GM21619 (cell line): ENCODE results near the gene ELMO1.

ENCODE experiments used
- ATAC-seq: cut with Tn5 transposase; IDR thresholded peaks from one replicate; pipeline ENCODE4 v1.9.1; 2021; ENCODE audit not compliant: unreplicated experiment

Gene ELMO1

GRCh38 chr7:37282093-37282444 is 166.6 kb downstream of the ELMO1 start:
- no peak for ATAC-seq

DNA sequence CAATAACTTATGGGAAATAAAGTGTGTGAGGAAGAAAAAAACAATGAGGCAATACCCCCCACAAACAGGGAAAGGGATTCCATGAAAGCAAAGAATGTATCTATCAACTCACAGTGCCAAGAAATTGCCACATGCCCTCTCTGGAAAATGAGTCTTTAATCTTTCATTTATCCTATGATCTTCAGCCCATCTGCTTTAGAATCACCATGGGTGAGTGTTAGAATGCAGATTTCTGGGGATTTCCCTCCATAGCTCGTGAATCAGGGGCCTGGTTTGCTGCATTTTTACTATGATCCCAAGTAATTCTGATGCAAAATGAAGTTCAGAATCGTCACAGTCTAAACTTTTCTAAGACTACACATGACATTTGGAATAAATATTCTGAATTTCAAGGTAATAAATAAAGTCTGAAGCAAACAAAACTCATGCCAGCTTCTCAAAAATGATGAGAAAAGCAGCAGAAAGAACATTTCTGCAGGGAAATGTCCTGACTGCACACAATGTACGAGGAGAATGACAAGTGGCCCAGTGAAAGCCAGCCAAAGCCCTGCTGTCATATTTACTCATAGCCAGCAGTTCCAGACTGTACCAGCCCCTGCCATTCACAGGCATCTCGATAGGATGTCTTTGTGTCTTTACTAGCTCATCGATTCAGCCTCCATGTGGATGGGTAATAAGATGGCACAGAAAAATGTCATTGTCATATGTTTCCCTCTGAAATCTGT is 167.1 kb downstream of the ELMO1 start:
- no peak for ATAC-seq

GRCh38 chr7:37277513-37277912 is 171.2 kb downstream of the ELMO1 start:
- no peak for ATAC-seq

DNA sequence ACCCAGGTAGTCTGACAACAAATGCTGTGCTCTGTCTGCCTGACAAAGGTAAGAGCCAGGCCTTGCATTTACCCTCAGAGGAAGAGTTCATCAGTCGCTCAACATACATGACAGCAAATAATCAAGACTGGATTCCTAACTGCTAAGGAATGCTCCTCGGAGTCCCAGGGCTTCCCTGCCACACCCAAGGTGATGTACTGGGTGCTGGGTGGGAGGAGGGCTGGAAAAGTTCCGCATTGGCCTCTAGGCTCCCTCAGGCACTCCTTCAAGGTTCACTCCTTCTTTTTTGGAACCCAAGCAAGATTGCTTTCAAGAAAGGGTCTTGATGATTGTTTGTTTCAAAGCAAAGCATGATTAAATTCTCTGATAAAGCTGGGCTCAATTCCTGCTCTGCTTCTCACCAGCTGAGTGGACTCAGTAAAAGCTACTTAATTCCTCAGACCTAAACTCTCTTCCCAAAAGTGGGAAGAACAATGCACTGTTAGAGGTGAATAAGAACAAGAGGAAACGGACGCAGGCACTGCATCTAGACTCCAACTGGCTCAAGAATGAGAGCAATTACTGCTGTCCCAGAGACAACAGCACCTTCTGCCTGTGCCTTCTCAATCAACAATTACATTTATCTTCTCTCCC is 173.5 kb downstream of the ELMO1 start:
- ATAC-seq: no peak

DNA sequence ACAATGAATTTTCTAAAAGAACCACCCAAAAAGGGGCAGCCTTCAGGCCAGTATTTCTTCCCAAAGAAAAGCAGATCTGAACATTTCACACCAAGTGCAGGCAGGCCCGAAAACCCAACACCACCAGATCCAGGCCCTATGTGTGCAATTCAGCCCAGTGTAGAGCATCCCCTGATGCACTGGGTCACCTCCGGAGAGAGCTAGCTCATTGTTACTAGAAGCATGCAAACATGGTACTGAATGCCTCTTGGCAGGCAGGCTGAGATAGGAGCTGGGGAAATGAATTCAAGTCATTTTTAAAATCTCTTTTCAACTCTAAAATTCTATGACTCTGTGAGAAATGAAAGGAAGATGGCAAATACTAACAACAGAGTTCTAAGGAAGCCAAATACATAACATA is 174.8 kb downstream of the ELMO1 start:
- no peak for ATAC-seq

DNA sequence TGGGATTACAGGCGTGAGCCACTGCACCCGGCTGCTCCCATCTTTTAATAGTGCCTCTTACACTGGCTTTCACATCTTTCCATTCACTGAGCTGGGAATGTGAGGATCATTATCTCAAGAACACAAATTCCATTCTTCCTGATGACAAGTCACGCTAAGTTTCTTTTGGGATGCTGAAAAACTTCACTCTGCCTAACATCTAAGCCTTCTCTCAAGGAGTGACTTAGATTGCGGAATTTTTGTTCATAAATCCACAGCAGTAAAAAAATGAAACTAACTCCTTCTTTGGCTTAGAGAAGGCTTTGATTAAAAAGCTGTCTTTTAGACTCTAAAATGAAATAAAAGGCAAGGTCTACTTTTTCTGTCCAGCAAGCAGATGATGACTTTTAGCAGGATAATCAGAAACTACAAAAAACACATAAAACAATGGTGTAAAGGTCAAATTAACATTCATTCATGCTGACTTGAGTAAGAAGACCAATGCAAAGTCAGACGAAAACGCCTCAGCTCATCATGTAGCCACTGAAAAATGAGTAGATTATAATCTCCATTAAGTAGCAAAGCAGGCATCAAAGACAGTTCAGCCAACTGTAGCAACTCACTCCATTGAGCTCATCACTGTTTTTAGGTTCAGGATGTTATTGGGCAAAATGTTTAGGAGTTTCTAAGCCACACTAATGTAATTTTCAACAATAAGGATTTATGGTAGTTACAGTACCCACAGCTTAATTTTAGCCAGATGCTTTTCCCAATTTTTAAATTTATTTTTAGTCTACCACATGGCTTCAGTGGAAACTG is 178.8 kb downstream of the ELMO1 start:
- no peak for ATAC-seq

DNA sequence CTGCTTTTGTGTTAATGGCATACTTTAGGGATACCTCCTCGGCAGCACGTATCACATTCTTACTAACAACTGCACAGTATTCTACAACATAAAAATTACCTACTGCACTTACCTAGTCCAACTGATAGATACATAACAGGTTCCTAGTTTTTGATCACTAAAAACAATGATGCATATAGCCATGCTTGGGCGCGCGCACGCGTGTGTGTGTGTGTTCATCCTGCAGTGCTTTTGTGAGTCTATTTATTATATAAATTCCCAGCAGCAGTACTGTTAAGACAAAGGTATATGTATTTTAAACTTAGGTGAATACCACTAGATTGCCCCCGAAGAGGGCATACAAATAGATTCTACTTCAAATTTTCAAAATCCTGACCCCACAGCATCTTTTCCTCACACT is 181.4 kb downstream of the ELMO1 start:
- ATAC-seq: no peak

DNA sequence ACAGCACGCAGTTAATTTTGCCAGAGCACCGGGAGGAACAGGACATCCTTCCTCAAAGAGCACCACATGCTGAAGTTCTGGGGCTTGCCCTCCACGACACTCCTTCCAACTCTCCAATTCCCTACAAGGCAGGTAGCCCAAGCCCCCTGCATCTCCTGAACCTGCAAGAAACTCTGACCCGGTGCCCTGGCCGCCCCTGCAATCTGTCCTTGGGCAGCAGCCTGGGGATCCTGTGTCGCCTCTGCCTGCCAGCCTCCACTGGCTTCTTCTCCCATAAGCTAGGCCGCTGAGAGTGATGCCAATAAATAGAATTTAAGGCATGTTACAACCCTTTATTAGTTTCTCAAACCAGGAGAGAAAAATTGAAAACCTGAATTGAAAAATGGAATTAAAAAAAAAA is 182.8 kb downstream of the ELMO1 start:
- ATAC-seq: no peak

DNA sequence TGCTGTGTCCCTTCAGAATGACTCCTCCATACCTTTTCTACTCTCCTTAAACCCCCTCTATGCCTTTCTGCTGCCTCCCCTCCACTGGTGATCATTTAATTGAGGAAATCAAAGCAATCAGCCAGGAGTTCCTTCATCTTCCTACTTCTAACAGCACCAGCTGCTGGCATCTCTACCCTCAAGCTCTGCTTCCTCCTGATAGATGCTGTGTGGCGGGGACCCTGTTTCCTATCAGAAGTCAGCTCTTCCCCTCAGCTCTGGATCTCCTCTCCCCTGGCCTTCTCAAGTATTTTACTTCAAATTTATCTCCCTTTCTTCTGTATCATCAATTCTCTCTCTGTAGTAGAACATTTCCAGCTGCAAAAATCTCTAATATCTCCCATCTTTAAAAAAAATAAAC is 183.7 kb downstream of the ELMO1 start:
- no peak for ATAC-seq

DNA sequence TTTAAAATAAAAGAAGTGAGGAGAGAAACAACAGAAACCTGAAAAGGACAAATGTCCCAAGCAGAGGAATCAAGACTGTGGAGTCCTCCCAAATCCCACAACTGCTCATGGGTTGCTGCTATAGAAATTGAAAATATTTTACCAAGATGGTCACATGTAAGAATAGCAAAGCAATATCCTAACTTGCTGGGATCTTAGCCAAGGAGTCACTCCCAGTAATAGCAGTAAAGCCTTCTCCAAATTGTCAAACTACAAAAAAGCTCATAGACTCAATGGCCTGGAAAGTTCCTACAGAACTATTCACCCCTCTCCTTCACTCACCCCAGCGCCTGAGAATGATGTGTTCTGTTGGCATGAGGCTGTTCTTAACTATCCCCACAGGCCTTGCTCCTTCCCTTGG is 186.5 kb downstream of the ELMO1 start:
- no peak for ATAC-seq

GRCh38 chr7:37259319-37259821 is 189.3 kb downstream of the ELMO1 start:
- ATAC-seq: no peak

- ATAC-seq: no peak
Observed at GRCh38 chr7:37256631-37257030, 192.0 kb downstream of the ELMO1 start.

GRCh38 chr7:37255327-37255944 is 193.2 kb downstream of the ELMO1 start:
- ATAC-seq: no peak

GRCh38 chr7:37251222-37251621 is 197.4 kb downstream of the ELMO1 start:
- no peak for ATAC-seq

GRCh38 chr7:37249240-37249639 is 199.4 kb downstream of the ELMO1 start:
- ATAC-seq: no peak

DNA sequence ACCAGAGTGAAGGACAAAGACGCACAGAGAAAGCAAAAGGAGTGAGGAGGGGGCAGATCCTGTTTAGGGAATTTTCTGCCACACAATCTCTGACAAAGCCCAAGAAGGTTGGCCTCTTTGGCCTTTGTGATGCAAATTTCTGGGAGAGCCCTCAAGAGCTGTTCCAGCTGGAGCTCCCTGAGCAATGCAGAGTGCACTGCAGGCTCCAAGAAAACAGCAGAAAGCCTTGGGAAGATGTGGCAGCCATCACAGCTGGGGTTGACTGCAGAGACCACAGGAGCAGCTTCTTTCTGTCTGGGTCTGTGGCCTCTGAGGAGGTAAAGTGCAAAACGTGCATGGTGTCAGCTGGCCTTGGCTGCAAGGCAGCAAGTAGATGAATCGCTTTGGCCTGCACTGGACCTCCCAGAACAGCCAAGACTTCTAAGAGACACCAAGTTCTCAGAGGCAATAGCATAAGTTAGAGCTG is 200.2 kb downstream of the ELMO1 start:
- ATAC-seq: no peak

- ATAC-seq: no peak
Observed at GRCh38 chr7:37247861-37248260, 200.8 kb downstream of the ELMO1 start.

DNA sequence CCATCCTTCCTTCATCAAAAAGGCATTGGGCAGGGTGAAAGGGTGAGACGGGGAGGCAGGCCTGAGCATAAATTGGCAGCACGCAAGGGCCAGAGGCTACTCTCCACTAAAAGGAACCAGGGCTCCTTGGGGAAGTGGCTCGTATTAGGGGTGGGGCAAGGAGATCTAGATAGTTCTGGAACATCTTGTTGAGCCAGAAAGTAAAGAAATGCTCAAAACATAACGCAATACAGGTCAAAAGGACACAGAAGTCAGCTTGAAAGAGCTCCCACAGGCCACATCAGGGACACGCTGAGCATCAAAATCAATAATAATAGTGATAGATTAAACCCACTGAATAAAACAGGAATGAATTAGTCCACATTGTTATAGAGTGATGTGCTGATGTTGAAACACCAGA is 203.1 kb downstream of the ELMO1 start:
- no peak for ATAC-seq

DNA sequence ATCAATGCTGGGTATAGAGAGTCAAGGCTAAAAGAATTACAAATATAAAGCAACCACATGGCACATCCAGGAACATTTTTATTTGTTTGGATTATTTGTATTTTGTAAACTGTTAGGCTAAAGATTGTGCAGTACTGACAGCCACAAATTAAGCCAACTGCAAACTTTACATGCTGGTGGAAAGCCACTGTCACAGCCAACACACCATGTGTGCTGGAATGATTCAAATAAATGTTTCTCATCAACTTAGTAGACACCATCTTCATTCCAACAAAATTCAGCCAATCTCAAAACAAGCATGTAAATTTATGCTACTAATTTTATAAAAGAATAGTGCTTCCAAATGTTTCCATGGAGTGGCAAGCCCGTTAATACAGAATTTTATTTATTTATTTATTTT is 211.8 kb downstream of the ELMO1 start:
- ATAC-seq: no peak

GRCh38 chr7:37235813-37236212 is 212.9 kb downstream of the ELMO1 start:
- no peak for ATAC-seq

DNA sequence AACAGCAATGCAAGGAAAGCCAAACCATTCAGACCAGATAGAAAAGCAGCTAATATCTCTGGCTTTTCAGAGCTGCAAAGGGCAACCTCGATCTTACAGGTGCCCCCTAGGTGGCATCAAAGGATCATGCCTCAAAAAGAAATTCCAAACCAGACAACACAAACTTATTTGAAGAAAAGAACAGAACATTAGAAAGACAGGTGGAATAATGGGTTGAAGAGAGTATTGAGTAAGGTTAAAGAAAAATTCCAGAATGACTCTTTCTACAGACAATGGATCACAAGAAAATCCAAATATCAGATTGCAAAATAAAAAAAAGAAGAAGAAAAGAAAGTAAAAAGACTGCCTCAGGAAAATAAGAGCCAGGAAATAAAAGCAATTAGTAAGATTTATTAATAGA is 213.7 kb downstream of the ELMO1 start:
- ATAC-seq: no peak
